B cell (primary cell): ENCODE measurements around the gene TTLL8.

Experiments used
- CTCF ChIP-seq: fragments of 200-600 bp; IDR thresholded peaks from one replicate; pipeline ENCODE4 v1.8.0; 2022; ENCODE audit warnings: antibody characterized with exemption, mild to moderate bottlenecking
- EZH2 ChIP-seq: IDR thresholded peaks from 2 replicates; pipeline ENCODE4 v1.6.1; 2012; ENCODE audit warnings: borderline replicate concordance, low read depth, mild to moderate bottlenecking, moderate library complexity, low read length; ENCODE audit not compliant: insufficient read depth, poor library complexity, severe bottlenecking

DNA sequence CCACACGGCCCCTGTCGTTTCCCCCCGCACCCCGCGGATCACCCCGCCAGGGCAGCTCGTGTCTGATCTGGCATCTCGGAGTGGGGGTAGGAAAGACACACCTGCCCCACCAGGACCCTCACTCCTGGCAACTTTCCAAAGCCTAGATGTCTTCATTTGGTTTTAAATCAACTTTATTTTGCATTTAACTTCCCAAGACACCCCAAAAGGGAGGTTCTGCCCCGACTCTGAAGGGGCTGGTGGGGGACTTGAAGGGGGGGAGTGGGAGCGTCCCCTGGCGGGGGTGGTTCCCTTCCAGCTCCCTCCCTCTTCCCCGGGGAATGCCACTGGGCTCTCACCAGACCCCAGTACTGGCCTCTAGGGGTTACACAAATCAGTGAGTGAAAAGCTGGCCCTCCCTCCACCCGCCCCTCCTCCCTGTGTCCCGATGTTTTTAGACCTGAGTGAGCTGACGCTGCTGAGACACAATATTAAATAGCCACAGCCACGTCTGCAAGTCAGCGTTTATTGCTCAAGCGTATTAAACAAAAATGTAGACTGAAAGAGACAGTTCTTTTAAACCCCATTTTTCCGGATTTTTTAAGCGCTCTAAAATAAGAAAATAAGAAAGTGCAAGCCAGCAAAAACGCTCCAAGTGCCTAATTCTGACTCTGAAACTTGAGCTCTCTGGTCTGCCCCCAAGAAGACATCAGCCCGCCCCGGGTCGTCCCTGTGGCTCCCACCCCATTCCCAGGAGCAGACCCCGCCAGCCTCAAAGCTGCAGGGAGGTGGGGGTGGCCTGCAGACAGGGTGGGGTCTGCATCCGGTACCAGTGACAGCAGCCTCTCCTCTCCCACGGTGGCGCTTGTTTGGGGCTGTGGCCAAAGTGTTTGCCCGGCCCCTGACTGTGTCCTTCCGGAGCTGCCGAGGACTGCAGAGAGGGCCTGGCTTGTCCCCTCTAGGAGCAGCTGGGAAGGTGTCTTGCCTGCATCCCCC, 1.1 kb upstream of the TTLL8 start:
- no peak for TF ChIP-seq CTCF
- TF ChIP-seq EZH2, result no peak
